ENCODE data around the gene CDADC1. TPM values are rescaled to one million over a fixed set of nuclear protein-coding genes. Genes with fewer than 3 reads are reported as not detected.

CDADC1 gene
- polyA plus RNA-seq, 3 donors = 3.5 to 6.4 (median 5.2) TPM

DNA sequence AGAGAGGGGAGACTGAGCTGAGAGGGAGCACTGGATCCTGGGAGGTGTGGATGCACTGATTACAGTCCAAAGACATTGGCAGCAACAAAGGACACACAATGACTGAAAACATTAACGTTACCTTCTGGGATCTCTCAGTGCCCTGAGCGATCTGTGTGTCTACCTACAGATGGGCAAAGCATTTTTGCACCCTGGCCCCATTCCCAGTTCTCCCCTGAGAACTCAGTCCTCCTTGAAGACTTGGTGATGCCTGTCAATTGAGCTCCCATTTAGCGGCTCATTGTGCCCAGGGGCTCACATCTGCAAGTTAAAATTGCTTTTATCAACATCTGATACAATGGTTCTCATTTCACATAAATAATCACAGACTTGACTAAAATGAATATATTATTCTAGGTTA lies 62.5 kb downstream of the CDADC1 start:
- Histone ChIP-seq H3K27ac (ENCODE audit: low read depth in 1 of 2, low read length in 2 of 2) (no peak overlapping the region), H3K79me2 (ENCODE audit: insufficient read depth, low read length) (no peaks in the 10 kb centered on the region), H3K4me2 (replicated peaks; ENCODE audit: extremely low read depth, low read length, poor library complexity, severe bottlenecking) (no peak overlapping the region), H4K20me1 (ENCODE audit: insufficient read depth, low read length) (no peaks in the 10 kb centered on the region), H2AFZ (ENCODE audit: insufficient read depth, low read depth, low read length, poor library complexity, severe bottlenecking) (no peak overlapping the region), H3K9me3 (replicated peaks in 1 of 2; ENCODE audit: control insufficient read depth in 1 of 2, insufficient read depth in 1 of 2, low read length in 2 of 2) (no peaks in the 10 kb centered on the region), H3K9ac (ENCODE audit: insufficient read depth, low read length, poor library complexity, severe bottlenecking) (no peak overlapping the region), H3K27me3 (ENCODE audit: control insufficient read depth in 2 of 2, insufficient read depth in 2 of 2, low read length in 2 of 2) (no peaks in the 10 kb centered on the region), H3K4me1 (ENCODE audit: control insufficient read depth in 1 of 2, insufficient read depth in 2 of 2, low read length in 2 of 2) (no peaks in the 10 kb centered on the region), H3K4me3 (replicated peaks in 1 of 3; ENCODE audit: low read depth in 2 of 3, low read length in 3 of 3) (no peak overlapping the region), H3K36me3 (replicated peaks in 1 of 2; ENCODE audit: control insufficient read depth in 1 of 2, insufficient read depth in 2 of 2, low read length in 2 of 2) (no peaks in the 10 kb centered on the region)
- TF ChIP-seq, protein P1, sequence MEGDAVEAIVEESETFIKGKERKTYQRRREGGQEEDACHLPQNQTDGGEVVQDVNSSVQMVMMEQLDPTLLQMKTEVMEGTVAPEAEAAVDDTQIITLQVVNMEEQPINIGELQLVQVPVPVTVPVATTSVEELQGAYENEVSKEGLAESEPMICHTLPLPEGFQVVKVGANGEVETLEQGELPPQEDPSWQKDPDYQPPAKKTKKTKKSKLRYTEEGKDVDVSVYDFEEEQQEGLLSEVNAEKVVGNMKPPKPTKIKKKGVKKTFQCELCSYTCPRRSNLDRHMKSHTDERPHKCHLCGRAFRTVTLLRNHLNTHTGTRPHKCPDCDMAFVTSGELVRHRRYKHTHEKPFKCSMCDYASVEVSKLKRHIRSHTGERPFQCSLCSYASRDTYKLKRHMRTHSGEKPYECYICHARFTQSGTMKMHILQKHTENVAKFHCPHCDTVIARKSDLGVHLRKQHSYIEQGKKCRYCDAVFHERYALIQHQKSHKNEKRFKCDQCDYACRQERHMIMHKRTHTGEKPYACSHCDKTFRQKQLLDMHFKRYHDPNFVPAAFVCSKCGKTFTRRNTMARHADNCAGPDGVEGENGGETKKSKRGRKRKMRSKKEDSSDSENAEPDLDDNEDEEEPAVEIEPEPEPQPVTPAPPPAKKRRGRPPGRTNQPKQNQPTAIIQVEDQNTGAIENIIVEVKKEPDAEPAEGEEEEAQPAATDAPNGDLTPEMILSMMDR (IDR thresholded peaks at IDR 0.05) = no peak
- peaks cover 0 to 10% of the 10 kb centered on the region in 2 donors for H3K36me3 Mint-ChIP-seq
- no peak overlapping the region for H3K27ac Mint-ChIP-seq
- peaks cover 0 to 1% (median 0%) of the 10 kb centered on the region in 3 donors for H3K27me3 Mint-ChIP-seq (ENCODE audit: low read depth in 3 of 3)
- no peak for DNase-seq
- 93% methylated on average over 2 of the region's 3 CpGs for WGBS (ENCODE audit: insufficient coverage)
- H3K9me3 Mint-ChIP-seq = no peaks in the 10 kb centered on the region
- intact Hi-C loops (cut with micrococcal nuclease) = no loop called here
- no peaks in the 10 kb centered on the region for H3K4me1 Mint-ChIP-seq
- H3K4me3 Mint-ChIP-seq = no peak overlapping the region

DNA sequence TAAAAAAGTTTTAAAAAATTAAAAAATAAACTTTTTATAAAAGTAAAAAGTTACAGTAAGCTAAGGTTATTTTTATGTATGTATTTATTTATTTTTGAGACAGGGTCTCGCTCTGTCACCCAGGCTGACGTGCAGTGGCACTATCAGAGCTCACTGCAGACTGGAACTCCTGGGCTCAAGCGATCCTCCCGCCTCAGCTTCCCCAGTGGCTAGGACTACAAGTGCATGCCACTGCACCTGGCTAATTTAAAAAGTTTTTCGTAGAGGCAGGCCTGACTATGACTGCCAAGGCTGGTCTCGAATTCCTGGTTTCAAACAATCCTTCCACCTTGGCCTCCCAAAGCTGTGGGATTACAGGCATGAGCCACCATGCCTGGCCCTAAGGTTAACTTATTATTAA lies 64.1 kb downstream of the CDADC1 start:
- H3K9me3 Mint-ChIP-seq = no peaks in the 10 kb centered on the region
- Histone ChIP-seq H3K9ac (ENCODE audit: insufficient read depth, low read length, poor library complexity, severe bottlenecking) (no peak overlapping the region), H3K27me3 (ENCODE audit: control insufficient read depth in 2 of 2, insufficient read depth in 2 of 2, low read length in 2 of 2) (no peaks in the 10 kb centered on the region), H4K20me1 (ENCODE audit: insufficient read depth, low read length) (no peaks in the 10 kb centered on the region), H3K4me3 (replicated peaks in 1 of 3; ENCODE audit: low read depth in 2 of 3, low read length in 3 of 3) (no peak overlapping the region), H3K4me2 (replicated peaks; ENCODE audit: extremely low read depth, low read length, poor library complexity, severe bottlenecking) (no peak overlapping the region), H3K27ac (ENCODE audit: low read depth in 1 of 2, low read length in 2 of 2) (no peak overlapping the region), H3K9me3 (replicated peaks in 1 of 2; ENCODE audit: control insufficient read depth in 1 of 2, insufficient read depth in 1 of 2, low read length in 2 of 2) (no peaks in the 10 kb centered on the region), H2AFZ (ENCODE audit: insufficient read depth, low read depth, low read length, poor library complexity, severe bottlenecking) (no peak overlapping the region), H3K4me1 (ENCODE audit: control insufficient read depth in 1 of 2, insufficient read depth in 2 of 2, low read length in 2 of 2) (no peaks in the 10 kb centered on the region), H3K36me3 (replicated peaks in 1 of 2; ENCODE audit: control insufficient read depth in 1 of 2, insufficient read depth in 2 of 2, low read length in 2 of 2) (no peaks in the 10 kb centered on the region), H3K79me2 (ENCODE audit: insufficient read depth, low read length) (no peaks in the 10 kb centered on the region)
- H3K4me1 Mint-ChIP-seq = no peaks in the 10 kb centered on the region
- TF ChIP-seq, protein P1 (IDR thresholded peaks at IDR 0.05) = no peak
- H3K4me3 Mint-ChIP-seq = no peak overlapping the region
- H3K36me3 Mint-ChIP-seq = peaks cover 0 to 10% of the 10 kb centered on the region in 2 donors
- H3K27ac Mint-ChIP-seq = no peak overlapping the region
- over 99% methylated on average over 5 of the region's 6 CpGs for WGBS (ENCODE audit: insufficient coverage)
- DNase-seq = no peak
- H3K27me3 Mint-ChIP-seq (ENCODE audit: low read depth in 3 of 3) = peaks cover 0 to 1% (median 0%) of the 10 kb centered on the region in 3 donors
- intact Hi-C loops (cut with micrococcal nuclease) = no loop called here
